ENCODE data around the gene PAX3.

GRCh38 chr2:222194669-222195068 is 104.1 kb downstream of the PAX3 start:
- no peak for TF ChIP-seq EZH2 (IDR thresholded peaks at IDR 0.05)
- TF ChIP-seq POLR2AphosphoS5 (IDR thresholded peaks at IDR 0.05; ENCODE audit: borderline replicate concordance, low read depth, low read length), result no peak
